Measurements from ENCODE around the gene HOXB4. TPM values are rescaled to one million over a fixed set of nuclear protein-coding genes. Genes with fewer than 3 reads are reported as not detected.

HOXB4 gene
- total RNA-seq, 1 experiment from 2014 or later: 0.22 TPM

DNA sequence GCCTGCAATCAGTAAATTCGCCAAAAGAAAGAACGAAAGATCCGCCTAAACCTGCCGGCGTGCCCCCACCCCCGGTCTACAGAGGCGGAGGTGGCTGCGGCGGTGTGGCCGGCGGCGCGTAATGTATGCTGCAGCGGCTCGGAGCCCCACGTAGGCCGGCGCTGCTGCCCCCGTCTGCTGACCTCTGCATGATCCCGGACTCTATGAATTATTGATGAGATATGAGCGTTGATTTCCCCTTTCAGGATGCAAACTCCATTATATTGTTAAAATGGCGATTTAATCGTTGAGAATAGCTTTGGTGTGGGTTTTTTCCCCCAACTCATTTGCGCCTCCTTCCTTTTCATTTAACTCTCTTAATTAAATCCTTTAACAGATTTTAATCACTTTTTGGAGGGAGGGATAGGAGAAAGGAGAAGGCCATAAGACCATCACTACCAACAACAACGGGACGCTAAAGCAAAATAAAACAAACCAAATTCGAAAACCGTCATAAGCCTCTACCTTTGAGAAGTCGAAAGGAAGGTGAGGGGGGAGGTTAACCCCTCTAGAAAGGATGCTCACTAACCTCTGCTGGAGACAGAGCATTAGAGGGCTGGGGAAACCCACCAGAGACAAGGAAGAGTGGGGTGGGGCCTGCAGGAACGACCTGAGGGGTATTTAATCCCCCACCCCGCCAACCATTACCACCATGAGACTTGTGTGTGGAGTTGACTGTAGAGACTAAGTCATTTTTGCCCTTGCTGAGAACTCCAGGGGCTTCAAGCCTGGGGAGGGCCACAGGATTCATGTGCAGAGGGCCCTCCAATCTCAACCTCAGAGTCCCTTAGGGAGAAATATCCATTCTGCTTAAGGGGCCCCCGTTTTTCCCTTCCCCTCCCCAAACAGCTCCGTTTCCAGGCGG lies 8.5 kb upstream of the HOXB4 start:
- Histone ChIP-seq H3K36me3 (ENCODE audit: low read depth, low read length) (no peaks in the 10 kb centered on the region), H4K20me1 (ENCODE audit: low read length) (no peaks in the 10 kb centered on the region), H3K4me2 (ENCODE audit: low read length) (peak overlapping the region; percentile 97), H3K27ac (ENCODE audit: low read length) (no peak overlapping the region), H3K9me2 (replicated peaks; ENCODE audit: low read length) (no peaks in the 10 kb centered on the region), H2AFZ (ENCODE audit: low read length) (peak overlapping the region; percentile 93; the same call in 1 of the 2 replicates), H3K79me2 (ENCODE audit: low read length) (0 out of 2 replicates have a peak, but pooled peaks cover 6% of the 10 kb centered on the region), H3K27me3 (ENCODE audit: low read length) (no peaks in the 10 kb centered on the region), H3K4me3 (ENCODE audit: low read length) (peak overlapping the region; percentile 83; the same call in 1 of the 2 replicates), H3K9me3 (ENCODE audit: low read length) (no peaks in the 10 kb centered on the region), H3K9ac (ENCODE audit: low read length) (peak overlapping the region; percentile 68; the same call in 1 of the 2 replicates), H3F3A (ENCODE audit: low read length, unreplicated experiment) (no peaks in the 10 kb centered on the region), H3K4me1 (ENCODE audit: insufficient read depth, low read length) (peaks cover 22% of the 10 kb centered on the region)
- TF ChIP-seq EZH2phosphoT487 (IDR thresholded peaks at IDR 0.05; ENCODE audit: borderline replicate concordance, low read length) (no peak), EZH2 (IDR thresholded peaks at IDR 0.05; ENCODE audit: low read length, unreplicated experiment) (no peak), CTCF (conservative IDR thresholded peaks at IDR 0.05; ENCODE audit: low read depth, low read length) (no peak)
- ChIA-PET POLR2A (ENCODE audit: unreplicated experiment) (interaction anchor here (1.1 kb wide), 1 partner anchor 114 kb away, joined by 5 read pairs; no protein-coding TSS in a partner anchor), CTCF (interaction anchor here (0.6 to 1.0 kb wide), 2 partner anchors 235 to 251 kb away, joined by 3 read pairs; no protein-coding TSS in a partner anchor)
- no peak for ATAC-seq
- no TSS peak for BruUV-seq (replicated peaks)
- intact Hi-C loops (cut with micrococcal nuclease): no loop called here
- no peak for DNase-seq

GRCh38 chr17:48584223-48584741 lies 6.1 kb upstream of the HOXB4 start:
- no peak for DNase-seq
- 0 out of 2 replicates have a peak, but pooled peaks cover 6% of the 10 kb centered on the region for H3K79me2 ChIP-seq (ENCODE audit: low read length)
- ATAC-seq: no peak
- intact Hi-C loops (cut with micrococcal nuclease): no loop called here
- POLR2A ChIA-PET (ENCODE audit: unreplicated experiment): no interaction called here
- TSS peak; percentile 27 for BruUV-seq (replicated peaks)
- peak overlapping the region; percentile 97 for H3K4me2 ChIP-seq (ENCODE audit: low read length)
- H3K36me3 ChIP-seq (ENCODE audit: low read depth, low read length): no peaks in the 10 kb centered on the region
- H3K27me3 ChIP-seq (ENCODE audit: low read length): no peaks in the 10 kb centered on the region
- H3K27ac ChIP-seq (ENCODE audit: low read length): no peak overlapping the region
- no peaks in the 10 kb centered on the region for H3K9me2 ChIP-seq (replicated peaks; ENCODE audit: low read length)
- H3F3A ChIP-seq (ENCODE audit: low read length, unreplicated experiment): no peaks in the 10 kb centered on the region
- TF ChIP-seq EZH2 (IDR thresholded peaks at IDR 0.05; ENCODE audit: low read length, unreplicated experiment) (no peak), EZH2phosphoT487 (IDR thresholded peaks at IDR 0.05; ENCODE audit: borderline replicate concordance, low read length) (no peak), CTCF (conservative IDR thresholded peaks at IDR 0.05; ENCODE audit: low read depth, low read length) (no peak)
- peak overlapping the region; percentile 83 for H3K4me3 ChIP-seq (ENCODE audit: low read length)
- H3K9me3 ChIP-seq (ENCODE audit: low read length): no peaks in the 10 kb centered on the region
- H4K20me1 ChIP-seq (ENCODE audit: low read length): no peaks in the 10 kb centered on the region
- peaks cover 22% of the 10 kb centered on the region for H3K4me1 ChIP-seq (ENCODE audit: insufficient read depth, low read length)
- CTCF ChIA-PET: no interaction called here
- H3K9ac ChIP-seq (ENCODE audit: low read length): no peak overlapping the region
- no peak overlapping the region for H2AFZ ChIP-seq (ENCODE audit: low read length)

Data from PC-3 (cell line).